ENCODE data around the gene BRME1. TPM values are rescaled to one million over a fixed set of nuclear protein-coding genes. Genes with fewer than 3 reads are reported as not detected.

Gene BRME1
- polyA plus RNA-seq, 3 donors: 0.05 to 0.28 TPM; not detected in 1

- Histone ChIP-seq H3K27ac (ENCODE audit: low read depth in 1 of 2, low read length in 2 of 2) (no peak overlapping the region), H3K27me3 (ENCODE audit: control insufficient read depth in 2 of 2, insufficient read depth in 2 of 2, low read length in 2 of 2) (peaks cover 0 to 10% of the 10 kb centered on the region in 2 donors), H3K9ac (ENCODE audit: insufficient read depth, low read length, poor library complexity, severe bottlenecking) (no peak overlapping the region), H3K4me2 (replicated peaks; ENCODE audit: extremely low read depth, low read length, poor library complexity, severe bottlenecking) (no peak overlapping the region), H3K36me3 (replicated peaks in 1 of 2; ENCODE audit: control insufficient read depth in 1 of 2, insufficient read depth in 2 of 2, low read length in 2 of 2) (no peaks in the 10 kb centered on the region), H3K9me3 (replicated peaks in 1 of 2; ENCODE audit: control insufficient read depth in 1 of 2, insufficient read depth in 1 of 2, low read length in 2 of 2) (no peaks in the 10 kb centered on the region), H3K79me2 (ENCODE audit: insufficient read depth, low read length) (no peaks in the 10 kb centered on the region), H2AFZ (ENCODE audit: insufficient read depth, low read depth, low read length, poor library complexity, severe bottlenecking) (no peak overlapping the region), H3K4me3 (replicated peaks in 1 of 3; ENCODE audit: low read depth in 2 of 3, low read length in 3 of 3) (no peak overlapping the region), H3K4me1 (ENCODE audit: control insufficient read depth in 1 of 2, insufficient read depth in 2 of 2, low read length in 2 of 2) (no peaks in the 10 kb centered on the region), H4K20me1 (ENCODE audit: insufficient read depth, low read length) (no peaks in the 10 kb centered on the region)
- DNase-seq: no peak
- Mint-ChIP-seq H3K27me3 (ENCODE audit: low read depth in 3 of 3) (peaks cover 5 to 12% (median 10%) of the 10 kb centered on the region in 3 donors), H3K4me1 (no peaks in the 10 kb centered on the region), H3K36me3 (peaks cover 0 to 3% of the 10 kb centered on the region in 2 donors), H3K27ac (no peak overlapping the region), H3K9me3 (no peaks in the 10 kb centered on the region), H3K4me3 (no peak overlapping the region)
- TF ChIP-seq, protein P1, sequence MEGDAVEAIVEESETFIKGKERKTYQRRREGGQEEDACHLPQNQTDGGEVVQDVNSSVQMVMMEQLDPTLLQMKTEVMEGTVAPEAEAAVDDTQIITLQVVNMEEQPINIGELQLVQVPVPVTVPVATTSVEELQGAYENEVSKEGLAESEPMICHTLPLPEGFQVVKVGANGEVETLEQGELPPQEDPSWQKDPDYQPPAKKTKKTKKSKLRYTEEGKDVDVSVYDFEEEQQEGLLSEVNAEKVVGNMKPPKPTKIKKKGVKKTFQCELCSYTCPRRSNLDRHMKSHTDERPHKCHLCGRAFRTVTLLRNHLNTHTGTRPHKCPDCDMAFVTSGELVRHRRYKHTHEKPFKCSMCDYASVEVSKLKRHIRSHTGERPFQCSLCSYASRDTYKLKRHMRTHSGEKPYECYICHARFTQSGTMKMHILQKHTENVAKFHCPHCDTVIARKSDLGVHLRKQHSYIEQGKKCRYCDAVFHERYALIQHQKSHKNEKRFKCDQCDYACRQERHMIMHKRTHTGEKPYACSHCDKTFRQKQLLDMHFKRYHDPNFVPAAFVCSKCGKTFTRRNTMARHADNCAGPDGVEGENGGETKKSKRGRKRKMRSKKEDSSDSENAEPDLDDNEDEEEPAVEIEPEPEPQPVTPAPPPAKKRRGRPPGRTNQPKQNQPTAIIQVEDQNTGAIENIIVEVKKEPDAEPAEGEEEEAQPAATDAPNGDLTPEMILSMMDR (IDR thresholded peaks at IDR 0.05): no peak
- whole genome bisulfite sequencing (ENCODE audit: insufficient coverage): 96% methylated on average over 13 of the region's 13 CpGs
- intact Hi-C loops (cut with micrococcal nuclease): no loop called here
Measured at GRCh38 chr19:13890136-13890535, 15.8 kb downstream of the BRME1 start.

- H3K9me3 ChIP-seq (replicated peaks in 1 of 2; ENCODE audit: control insufficient read depth in 1 of 2, insufficient read depth in 1 of 2, low read length in 2 of 2): no peaks in the 10 kb centered on the region
- intact Hi-C loops (cut with micrococcal nuclease): loop anchor here (10.0 kb wide), 2 partner anchors 157 to 457 kb away; no protein-coding TSS in a partner anchor
- H3K36me3 ChIP-seq (replicated peaks in 1 of 2; ENCODE audit: control insufficient read depth in 1 of 2, insufficient read depth in 2 of 2, low read length in 2 of 2): no peaks in the 10 kb centered on the region
- no peak for DNase-seq
- no peak overlapping the region for H3K4me3 ChIP-seq (replicated peaks in 1 of 3; ENCODE audit: low read depth in 2 of 3, low read length in 3 of 3)
- no peak overlapping the region for H3K4me2 ChIP-seq (replicated peaks; ENCODE audit: extremely low read depth, low read length, poor library complexity, severe bottlenecking)
- H3K27ac ChIP-seq (ENCODE audit: low read depth in 1 of 2, low read length in 2 of 2): no peak overlapping the region
- TF ChIP-seq, protein P1 (IDR thresholded peaks at IDR 0.05): no peak
- Mint-ChIP-seq H3K27ac (no peak overlapping the region), H3K36me3 (no peaks in the 10 kb centered on the region), H3K9me3 (peaks cover 0 to 2% (median 0%) of the 10 kb centered on the region in 7 donors), H3K4me3 (no peak overlapping the region), H3K27me3 (ENCODE audit: low read depth in 3 of 3) (peaks cover 10 to 16% (median 14%) of the 10 kb centered on the region in 3 donors), H3K4me1 (no peaks in the 10 kb centered on the region)
- no peaks in the 10 kb centered on the region for H4K20me1 ChIP-seq (ENCODE audit: insufficient read depth, low read length)
- no peaks in the 10 kb centered on the region for H3K4me1 ChIP-seq (ENCODE audit: control insufficient read depth in 1 of 2, insufficient read depth in 2 of 2, low read length in 2 of 2)
- no peaks in the 10 kb centered on the region for H3K79me2 ChIP-seq (ENCODE audit: insufficient read depth, low read length)
- no peak overlapping the region for H2AFZ ChIP-seq (ENCODE audit: insufficient read depth, low read depth, low read length, poor library complexity, severe bottlenecking)
- H3K27me3 ChIP-seq (ENCODE audit: control insufficient read depth in 2 of 2, insufficient read depth in 2 of 2, low read length in 2 of 2): peaks cover 0 to 14% of the 10 kb centered on the region in 2 donors
- 93% methylated on average over 15 of the region's 16 CpGs for WGBS (ENCODE audit: insufficient coverage)
- H3K9ac ChIP-seq (ENCODE audit: insufficient read depth, low read length, poor library complexity, severe bottlenecking): no peak overlapping the region
Measured at GRCh38 chr19:13888281-13888680, 17.6 kb downstream of the BRME1 start.

Measured in CD14-positive monocyte (primary cell).